AG04450 (cell line): ENCODE results near the gene SLC15A4. TPM values are rescaled to one million over a fixed set of nuclear protein-coding genes. Genes with fewer than 3 reads are reported as not detected.

Experiments used
- CTCF ChIA-PET: fragments of 300-600, 350-600 bp; formaldehyde crosslinking; extraction: SDS; loops from one replicate; lab custom pipeline; 2022; ENCODE audit warnings: antibody characterized with exemption, inconsistent platforms; lab: Charles Lee
- POLR2A ChIA-PET: fragments of 350-600 bp; formaldehyde crosslinking; extraction: SDS; loops from one replicate; lab custom pipeline; 2021; ENCODE audit warnings: antibody characterized with exemption, inconsistent platforms; lab: Yijun Ruan, JAX
- DNase-seq: peaks from one replicate; pipeline ENCODE4 v3.0.0-alpha.2; 2011; ENCODE audit warnings: low read depth, low spot score
- H3K27ac ChIP-seq: one replicate; pipeline ENCODE4 v1.5.1; 2012; ENCODE audit warnings: low read depth, low read length, control low read depth
- H3K27me3 ChIP-seq: one replicate; pipeline ENCODE4 v1.6.0; 2012; ENCODE audit warnings: low read length; ENCODE audit not compliant: control insufficient read depth, insufficient read depth
- H3K4me3 ChIP-seq: 2 replicates; pipeline ENCODE4 v1.5.1; 2011; ENCODE audit warnings: mild to moderate bottlenecking, low read depth, low read length, control low read depth
- H3K9me3 ChIP-seq: 2 replicates; pipeline ENCODE4 v1.5.1; 2012; ENCODE audit warnings: low read length; ENCODE audit not compliant: control insufficient read depth, insufficient read depth
- CTCF ChIP-seq: IDR thresholded peaks from 2 replicates; pipeline ENCODE4 v1.5.1; 2011; ENCODE audit warnings: low read depth, low read length, control low read depth, inconsistent platforms
- polyA plus RNA-seq: library from polyadenylated mRNA; depleted of rRNA; stranded (reverse); fragments of >200 nt; gene quantifications from 2 replicates; pipeline ENCODE4 v1.2.3, GENCODE V29; 2011

The SLC15A4 gene
- polyA plus RNA-seq, 1 experiment = 21.2 TPM

GRCh38 chr12:128763395-128763794 is 60.4 kb downstream of the SLC15A4 start:
- DNase-seq = no peak
- CTCF ChIA-PET = no interaction called here
- H3K27ac ChIP-seq = no peak overlapping the region
- POLR2A ChIA-PET = no interaction called here
- H3K9me3 ChIP-seq = peaks cover 35% of the 10 kb centered on the region
- no peaks in the 10 kb centered on the region for H3K27me3 ChIP-seq
- no peak overlapping the region for H3K4me3 ChIP-seq
- no peak for TF ChIP-seq CTCF

DNA sequence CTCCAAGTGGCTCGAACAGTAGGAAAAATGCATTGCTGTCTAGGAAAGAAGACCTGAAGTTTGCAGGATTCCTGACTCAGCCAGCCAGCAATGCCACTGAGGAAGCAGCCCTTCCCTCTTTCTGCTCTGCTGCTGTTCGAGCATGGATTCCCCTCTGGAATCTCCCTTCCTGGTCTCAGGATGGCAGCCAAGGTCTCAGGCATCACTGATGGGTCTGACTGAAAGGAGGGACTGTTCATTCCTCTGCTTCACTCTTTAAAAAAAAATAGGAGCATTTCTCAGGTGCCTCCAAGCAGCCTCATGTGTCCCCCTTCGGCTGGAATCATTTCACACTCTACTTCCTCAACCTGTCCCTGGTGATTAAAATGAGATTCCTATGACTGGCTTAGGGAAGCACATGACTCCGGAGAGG is 62.4 kb downstream of the SLC15A4 start:
- no peak overlapping the region for H3K4me3 ChIP-seq
- no peaks in the 10 kb centered on the region for H3K27me3 ChIP-seq
- peaks cover 35% of the 10 kb centered on the region for H3K9me3 ChIP-seq
- no peak overlapping the region for H3K27ac ChIP-seq
- ChIA-PET POLR2A (no interaction called here), CTCF (no interaction called here)
- TF ChIP-seq CTCF = no peak
- DNase-seq = no peak

GRCh38 chr12:128755566-128755965 is 68.2 kb downstream of the SLC15A4 start:
- no peak for DNase-seq
- peaks cover 9% of the 10 kb centered on the region; the same call in 1 of the 2 replicates for H3K9me3 ChIP-seq
- ChIA-PET CTCF (interaction anchor here (0.6 kb wide), 1 partner anchor 427 kb away, joined by 5 read pairs; no protein-coding TSS in a partner anchor), POLR2A (no interaction called here)
- H3K27ac ChIP-seq = no peak overlapping the region
- no peaks in the 10 kb centered on the region for H3K27me3 ChIP-seq
- no peak overlapping the region for H3K4me3 ChIP-seq
- TF ChIP-seq CTCF = no peak

- H3K27me3 ChIP-seq = no peaks in the 10 kb centered on the region
- POLR2A ChIA-PET = no interaction called here
- no peak overlapping the region for H3K4me3 ChIP-seq
- TF ChIP-seq CTCF = no peak
- H3K27ac ChIP-seq = no peak overlapping the region
- CTCF ChIA-PET = no interaction called here
- peaks cover 5% of the 10 kb centered on the region; the same call in 1 of the 2 replicates for H3K9me3 ChIP-seq
- no peak for DNase-seq
Measured at GRCh38 chr12:128754275-128754674, 69.5 kb downstream of the SLC15A4 start.

DNA sequence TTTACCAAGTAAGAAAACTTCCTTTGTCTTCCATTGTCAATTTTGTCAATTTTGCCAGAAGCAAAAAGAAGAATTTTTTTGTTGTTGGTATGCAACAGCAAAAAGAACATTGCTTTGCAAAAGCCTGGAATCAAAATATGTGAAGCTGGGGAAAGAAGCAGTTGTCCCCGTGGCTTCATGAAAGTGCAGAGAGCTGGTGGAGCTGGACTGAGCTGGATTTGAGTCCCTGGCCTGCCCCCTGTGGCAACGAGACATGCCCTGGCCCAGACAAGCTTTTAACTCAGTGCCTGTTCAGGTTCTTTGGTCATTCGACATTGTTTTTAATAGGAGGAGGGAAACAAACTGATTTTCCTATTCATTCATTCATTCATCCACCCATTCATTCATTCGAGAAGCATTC is 70.3 kb downstream of the SLC15A4 start:
- no peak overlapping the region for H3K4me3 ChIP-seq
- H3K27me3 ChIP-seq = no peaks in the 10 kb centered on the region
- H3K27ac ChIP-seq = no peak overlapping the region
- TF ChIP-seq CTCF = no peak
- peaks cover 10% of the 10 kb centered on the region for H3K9me3 ChIP-seq
- POLR2A ChIA-PET = no interaction called here
- CTCF ChIA-PET = no interaction called here
- DNase-seq = no peak
